ENCODE data around the gene CRTC1. TPM values are rescaled to one million over a fixed set of nuclear protein-coding genes. Genes with fewer than 3 reads are reported as not detected.

The CRTC1 gene
- total and polyA plus RNA-seq, 9 of the 15 experiments (the other 6 are each of a cell fraction or from before 2014, with no cell fraction given): 0.25 to 3.8 (median 1.2) TPM; not detected in 2

- in situ Hi-C loops (cut with MboI) (no loop called here), intact Hi-C loops (cut with micrococcal nuclease) (no loop called here)
- WGBS (ENCODE audit: insufficient coverage, low coverage, missing lambda C conversion rate): 73% methylated on average over 28 of the region's 35 CpGs
- Histone ChIP-seq H4K20me1 (replicated peaks; ENCODE audit: control insufficient read depth, insufficient read depth, low read length) (no peaks in the 10 kb centered on the region), H3K4me2 (ENCODE audit: insufficient read depth, low read length) (no peak overlapping the region), H3K36me3 (ENCODE audit: control insufficient read depth, insufficient read depth, low read length) (peaks cover 20% of the 10 kb centered on the region; the same call in 1 of the 3 replicates), H3K27me3 (ENCODE audit: control insufficient read depth in 2 of 2, insufficient read depth in 2 of 2, low read length in 2 of 2) (no peaks in the 10 kb centered on the region), H3K9me1 (ENCODE audit: control insufficient read depth, insufficient read depth, low read length) (no peaks in the 10 kb centered on the region), H3K27ac (ENCODE audit: extremely low read depth, low read depth, low read length) (no peak overlapping the region), H3K79me2 (ENCODE audit: control insufficient read depth, insufficient read depth, low read length) (no peaks in the 10 kb centered on the region), H2AFZ (ENCODE audit: low read depth, low read length) (no peak overlapping the region), H3K9me3 (replicated peaks; ENCODE audit: control insufficient read depth, insufficient read depth, low read depth, low read length) (peaks cover 4% of the 10 kb centered on the region), H3K9ac (ENCODE audit: insufficient read depth in 1 of 2, low read depth in 2 of 2, low read length in 2 of 2) (peak overlapping the region in 1 of 2 experiments; percentile 43; a peak in 2 of 4 replicates), H3K4me1 (replicated peaks in 1 of 2; ENCODE audit: control insufficient read depth in 2 of 2, insufficient read depth in 2 of 2, low read length in 2 of 2) (peaks cover 0 to 15% of the 10 kb centered on the region in 2 experiments; a peak in 2 of 5 replicates), H3K4me3 (no peak overlapping the region)
- ChIA-PET POLR2A (interaction anchor here (0.6 kb wide), 2 partner anchors 50 to 77 kb away, joined by 3 read pairs; no protein-coding TSS in a partner anchor), CTCF (ENCODE audit: low intra/inter-chr PET ratio) (no interaction called here)
- no peak for DNase-seq (ENCODE audit: extremely low read depth in 1 of 4, low spot score in 3 of 4)
- FAIRE-seq: no peak
- ATAC-seq: no peak
- no TSS peak for BruUV-seq (replicated peaks)
- TF ChIP-seq TAF9B (IDR thresholded peaks at IDR 0.05; ENCODE audit: partially characterized antibody) (no peak), ARNT (IDR thresholded peaks at IDR 0.05) (no peak), ESRRA (IDR thresholded peaks at IDR 0.05; ENCODE audit: borderline replicate concordance, low read depth) (no peak), REST (IDR thresholded peaks at IDR 0.05; ENCODE audit: borderline replicate concordance) (no peak), REST (CRISPR knock-in tag; IDR thresholded peaks at IDR 0.05; ENCODE audit: low read depth) (no peak), SREBF1 (IDR thresholded peaks at IDR 0.05; ENCODE audit: borderline replicate concordance, low read depth, low read length) (no peak), ZSCAN32 (CRISPR knock-in tag; IDR thresholded peaks at IDR 0.05) (no peak), ZNF830 (CRISPR knock-in tag; IDR thresholded peaks at IDR 0.05) (no peak), POLR2AphosphoS2 (IDR thresholded peaks at IDR 0.05; ENCODE audit: low read length) (no peak), KLF16 (IDR thresholded peaks at IDR 0.05) (no peak), PREB (CRISPR knock-in tag; IDR thresholded peaks at IDR 0.05) (no peak)
Measured at GRCh38 chr19:18671303-18672043, 12.0 kb upstream of the CRTC1 start.

All from K562 (cell line).